NCI-H2107 treated with DMSO at 0.1 percent for 48 hours (cell line): ENCODE measurements around the gene MYOCOS.
"Not testable (repeated sequence)": the region's sequence is repeated elsewhere in the genome, so short reads cannot be mapped to it uniquely, and the experiment has no call there.

ENCODE experiments used
- DNase-seq: peaks from one replicate; lab custom pipeline; 2025; ENCODE audit not compliant: unreplicated experiment; lab: John Stamatoyannopoulos, UW

MYOCOS gene

GRCh38 chr1:171622152-171622462, at the start of gene MYOCOS:
Gene MYOCOS (plus strand): TSS chr1:171622243. CDS start chr1:171623884, 1,641 bp downstream.
- DNase-seq = no peak

GRCh38 chr1:171576144-171576543, 45.9 kb upstream of the MYOCOS start:
- no peak for DNase-seq

GRCh38 chr1:171581226-171581625, 40.8 kb upstream of the MYOCOS start:
- DNase-seq = no peak

GRCh38 chr1:171581766-171582165, 40.3 kb upstream of the MYOCOS start:
- DNase-seq = no peak

GRCh38 chr1:171582589-171582988, 39.5 kb upstream of the MYOCOS start:
- DNase-seq = no peak

GRCh38 chr1:171583591-171584201, 38.3 kb upstream of the MYOCOS start:
- DNase-seq = no peak

GRCh38 chr1:171585715-171586114, 36.3 kb upstream of the MYOCOS start:
- DNase-seq = no peak

- DNase-seq = no peak
These were observed 33.8 kb upstream of the MYOCOS start for GRCh38 chr1:171588230-171588629.

GRCh38 chr1:171590022-171590421, 32.0 kb upstream of the MYOCOS start:
- no peak for DNase-seq

- DNase-seq = no peak
These were observed 26.7 kb upstream of the MYOCOS start for GRCh38 chr1:171595324-171595723.

- no peak for DNase-seq
These were observed 25.9 kb upstream of the MYOCOS start for GRCh38 chr1:171596119-171596518.

GRCh38 chr1:171596705-171597104, 25.3 kb upstream of the MYOCOS start:
- no peak for DNase-seq

GRCh38 chr1:171597203-171597602, 24.8 kb upstream of the MYOCOS start:
- no peak for DNase-seq

GRCh38 chr1:171600310-171600709, 21.7 kb upstream of the MYOCOS start:
- DNase-seq = not testable (repeated sequence)

GRCh38 chr1:171600862-171601261, 21.2 kb upstream of the MYOCOS start:
- DNase-seq = no peak

- not testable (repeated sequence) for DNase-seq
These were observed 19.0 kb upstream of the MYOCOS start for GRCh38 chr1:171603042-171603441.

GRCh38 chr1:171606402-171606941, 15.6 kb upstream of the MYOCOS start:
- DNase-seq = no peak

- DNase-seq = no peak
These were observed 11.7 kb upstream of the MYOCOS start for GRCh38 chr1:171610385-171610784.

GRCh38 chr1:171611306-171611705, 10.7 kb upstream of the MYOCOS start:
- DNase-seq = no peak

GRCh38 chr1:171613282-171613681, 8.8 kb upstream of the MYOCOS start:
- DNase-seq = no peak

- DNase-seq = not testable (repeated sequence)
These were observed 6.7 kb upstream of the MYOCOS start for GRCh38 chr1:171615122-171615906.

- DNase-seq = no peak
These were observed 5.5 kb upstream of the MYOCOS start for GRCh38 chr1:171616586-171616985.
